GM18507 (cell line): ENCODE data around the gene TNS1.

Experiments
- DNase-seq: peaks from one replicate; pipeline ENCODE4 v3.0.0; 2011; ENCODE audit warnings: low read depth; ENCODE audit not compliant: insufficient read length; ENCODE audit errors: extremely low spot score
- FAIRE-seq: peaks from 2 replicates; lab custom pipeline; 2011; peaks lifted over from hg19 to GRCh38; lab: Jason Lieb, UNC

Gene TNS1

GRCh38 chr2:217986256-217986961, 16.4 kb downstream of the TNS1 start:
- FAIRE-seq (no peak), DNase-seq (no peak)

DNA sequence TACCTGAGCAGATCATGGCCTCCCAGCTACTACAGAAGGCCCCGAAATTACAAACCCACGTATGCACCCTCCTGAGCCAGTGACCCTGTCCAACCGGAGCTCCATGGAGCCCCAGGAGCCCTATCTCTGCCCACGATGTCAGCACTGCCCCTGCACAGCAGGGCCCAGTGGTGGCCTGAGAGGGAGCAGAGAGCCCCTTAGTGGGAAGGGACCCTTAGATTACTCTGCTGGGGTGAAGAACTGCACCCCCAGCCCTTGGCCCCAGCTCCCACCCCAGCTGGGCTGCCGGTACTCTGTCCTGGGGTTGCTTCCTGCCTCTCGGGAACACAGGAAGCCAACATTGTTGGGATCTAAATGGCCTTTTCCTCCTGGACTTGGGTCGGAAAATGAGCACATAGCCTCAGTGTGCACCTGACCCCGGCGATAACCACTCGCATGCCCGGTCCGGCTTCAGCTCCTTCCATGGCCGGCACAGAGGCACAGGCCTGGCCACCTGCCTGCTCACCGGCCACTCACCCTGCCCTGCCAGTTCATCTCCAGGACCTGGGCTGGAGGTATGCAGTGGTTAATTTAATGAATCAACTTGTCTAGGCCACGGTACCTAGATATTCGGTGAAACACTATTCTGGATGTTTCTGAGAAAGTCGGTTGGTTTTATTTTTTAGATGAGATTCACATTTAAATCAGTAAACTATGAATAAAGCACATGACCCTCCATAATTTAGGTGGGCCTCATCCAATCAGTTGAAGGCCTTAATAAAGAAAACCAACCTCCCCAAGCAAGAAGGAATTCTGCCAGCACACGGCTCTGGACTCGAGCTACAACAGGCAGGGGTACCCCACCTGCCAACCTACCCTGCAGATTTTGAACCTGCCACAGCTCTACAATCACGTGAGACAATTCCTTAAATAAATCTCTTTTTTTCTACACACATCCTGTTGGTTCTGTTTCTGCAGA, 19.2 kb downstream of the TNS1 start:
- DNase-seq (no peak), FAIRE-seq (no peak)

GRCh38 chr2:217981971-217982370, 20.8 kb downstream of the TNS1 start:
- no peak for DNase-seq
- no peak for FAIRE-seq

DNA sequence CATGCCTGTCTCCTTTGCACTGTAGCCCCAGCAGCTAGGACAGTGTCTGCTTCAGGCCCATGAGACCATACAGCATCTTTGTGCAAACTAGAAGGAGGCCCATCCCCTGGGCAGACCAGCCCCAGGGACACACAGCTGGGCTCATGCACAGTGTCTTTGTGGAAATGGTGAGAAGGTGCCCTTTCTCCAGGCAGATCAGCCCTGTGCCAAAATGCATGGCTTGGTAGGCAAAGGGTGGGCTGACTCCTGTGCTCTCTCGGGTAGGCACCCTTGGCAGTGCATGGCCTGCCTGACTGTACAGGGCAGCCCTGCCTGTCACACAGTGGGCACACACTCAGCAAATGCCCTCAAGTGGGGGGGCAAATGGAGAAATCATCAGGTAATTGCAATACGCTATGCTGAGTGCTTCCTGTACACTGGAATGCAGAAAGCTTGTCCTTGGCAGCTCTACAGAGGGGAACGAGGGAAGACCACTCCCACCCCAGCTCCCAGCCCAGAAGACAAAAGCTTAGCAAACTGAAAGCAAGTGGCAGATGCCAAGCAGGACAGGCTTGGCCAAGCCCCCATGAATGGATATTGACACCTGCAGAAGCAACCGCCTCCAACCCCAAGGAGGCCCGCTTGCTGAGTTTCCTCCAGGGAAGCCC, 21.6 kb downstream of the TNS1 start:
- DNase-seq (no peak), FAIRE-seq (no peak)

DNA sequence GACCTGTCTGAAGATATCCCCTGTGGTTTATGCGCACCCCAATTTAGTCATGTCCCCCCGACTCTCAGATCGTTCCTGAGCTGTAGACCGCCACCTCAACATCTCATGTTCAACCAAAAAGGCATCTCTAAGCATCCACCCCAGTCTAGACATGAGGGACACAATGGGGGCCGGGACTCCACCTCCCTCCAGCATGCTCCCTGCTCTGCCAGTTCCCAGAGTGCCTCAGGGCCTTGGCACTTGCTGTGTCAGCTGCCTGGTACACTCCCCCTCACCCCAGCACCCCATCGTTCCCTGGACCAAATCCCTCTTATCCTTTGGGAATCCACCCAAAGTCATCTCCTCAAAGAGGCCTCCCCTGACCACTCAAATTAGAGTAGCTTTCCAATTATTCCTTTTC, 22.2 kb downstream of the TNS1 start:
- FAIRE-seq (no peak), DNase-seq (no peak)

- DNase-seq (no peak), FAIRE-seq (no peak)
Measured at GRCh38 chr2:217980036-217980435, 22.8 kb downstream of the TNS1 start.

DNA sequence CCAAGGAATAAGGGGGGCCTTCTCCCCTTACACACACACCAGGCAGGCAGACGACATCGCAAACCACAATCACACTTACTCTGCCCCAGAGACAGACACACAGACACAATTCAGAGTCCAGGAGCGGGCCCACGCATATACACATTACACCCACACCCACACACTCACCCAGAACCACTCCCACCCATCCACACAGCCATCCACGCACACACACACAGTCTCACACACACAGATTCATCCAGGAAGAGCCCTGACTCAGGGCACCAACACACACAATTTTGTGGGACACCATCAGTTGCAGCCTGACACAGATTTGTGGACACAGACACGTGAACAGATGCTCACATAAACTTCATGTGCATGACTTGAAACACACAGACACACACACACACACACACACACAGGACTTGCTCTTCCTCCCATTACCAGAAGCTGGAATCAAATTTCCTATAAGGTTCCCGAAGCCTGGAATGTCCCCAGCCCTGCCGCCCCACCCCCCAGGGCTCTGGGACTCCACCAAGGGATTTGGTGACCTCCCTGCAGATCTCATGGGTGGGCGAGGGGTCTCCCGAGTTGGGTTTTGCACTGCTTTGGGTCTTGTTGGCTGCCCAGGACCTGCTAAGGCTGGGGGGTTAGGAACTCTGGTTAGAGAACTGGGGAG, 23.5 kb downstream of the TNS1 start:
- DNase-seq, result no peak
- FAIRE-seq, result no peak

GRCh38 chr2:217978536-217979150, 24.2 kb downstream of the TNS1 start:
- FAIRE-seq, result no peak

DNA sequence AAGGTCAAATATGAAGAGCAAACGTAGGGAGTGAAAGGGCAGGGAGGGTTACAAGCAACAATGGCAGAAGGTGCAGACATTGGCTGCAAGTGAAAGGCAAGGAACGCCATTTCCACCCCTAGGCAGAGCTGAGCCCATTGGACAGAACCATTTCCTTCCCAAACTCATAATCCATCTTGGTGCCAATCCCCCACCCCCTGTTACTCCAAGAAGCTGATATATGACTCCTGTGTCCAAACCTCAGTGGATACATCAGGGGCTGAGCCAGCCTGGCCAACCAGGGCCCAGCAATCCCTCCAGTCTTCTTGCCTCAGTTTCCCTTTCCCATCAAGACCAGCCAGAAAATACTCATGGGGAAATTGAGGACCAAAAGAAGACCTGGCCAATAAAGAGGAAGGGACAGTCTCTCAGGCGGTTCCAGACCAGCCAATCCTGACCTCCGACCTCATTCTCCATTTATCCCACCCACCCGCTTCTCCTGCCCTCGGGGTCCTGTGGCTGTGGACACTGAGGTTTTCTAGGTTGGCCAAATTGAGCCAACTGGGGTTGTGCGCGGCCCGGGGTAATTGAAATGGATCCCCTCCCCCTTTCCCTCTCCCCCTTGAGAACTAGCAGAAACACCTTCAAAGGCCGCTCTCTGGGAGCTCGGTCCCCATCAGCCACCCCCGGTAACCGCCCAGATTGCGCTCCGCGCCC, 24.8 kb downstream of the TNS1 start:
- DNase-seq (no peak), FAIRE-seq (no peak)

More at GRCh38 chr2:217978536-217979150, 24.2 kb downstream of the TNS1 start:
- DNase-seq, result no peak

GRCh38 chr2:217976301-217976700, 26.5 kb downstream of the TNS1 start:
- FAIRE-seq (no peak), DNase-seq (no peak)

GRCh38 chr2:217975626-217976025, 27.2 kb downstream of the TNS1 start:
- DNase-seq (no peak), FAIRE-seq (no peak)

- DNase-seq, result no peak
Measured at GRCh38 chr2:217974389-217975005, 28.3 kb downstream of the TNS1 start.

DNA sequence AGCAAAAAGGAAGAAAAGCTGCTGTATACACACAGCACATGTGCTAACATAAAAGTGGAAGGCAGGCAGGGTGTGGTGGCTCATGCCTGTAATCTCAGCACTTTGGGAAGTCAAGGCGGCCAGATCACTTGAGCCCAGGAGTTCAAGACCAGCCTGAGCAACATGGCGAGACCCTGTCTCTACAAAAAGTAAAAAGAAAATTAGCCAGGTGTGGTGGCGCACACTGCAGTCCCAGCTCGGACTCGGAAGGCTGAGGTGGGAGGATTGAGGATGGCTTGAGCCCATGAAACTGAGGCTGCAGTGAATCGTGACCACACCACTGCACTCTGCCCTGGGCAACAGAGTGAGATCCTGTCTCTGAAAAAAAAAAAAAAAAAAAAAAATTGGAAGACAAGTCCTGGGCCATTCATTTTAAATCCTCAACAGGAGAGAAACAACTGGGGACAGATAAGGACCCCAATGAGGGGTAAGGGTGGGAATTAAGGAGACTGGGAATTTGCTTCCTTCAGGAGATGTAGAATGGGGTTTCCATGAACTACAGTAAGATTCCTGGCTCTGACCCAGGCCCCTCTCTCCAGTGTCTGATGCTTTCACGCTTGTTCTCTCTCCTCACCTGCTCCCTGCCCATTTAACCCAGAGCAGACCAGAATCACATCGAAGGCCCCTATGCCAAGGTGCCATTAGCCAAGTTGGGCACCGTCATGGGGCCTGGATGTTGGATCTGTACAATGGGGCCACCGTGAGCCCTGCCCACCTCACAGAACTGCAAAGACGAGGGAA, 29.6 kb downstream of the TNS1 start:
- FAIRE-seq (no peak), DNase-seq (no peak)

More at GRCh38 chr2:217974389-217975005, 28.3 kb downstream of the TNS1 start:
- FAIRE-seq, result no peak

DNA sequence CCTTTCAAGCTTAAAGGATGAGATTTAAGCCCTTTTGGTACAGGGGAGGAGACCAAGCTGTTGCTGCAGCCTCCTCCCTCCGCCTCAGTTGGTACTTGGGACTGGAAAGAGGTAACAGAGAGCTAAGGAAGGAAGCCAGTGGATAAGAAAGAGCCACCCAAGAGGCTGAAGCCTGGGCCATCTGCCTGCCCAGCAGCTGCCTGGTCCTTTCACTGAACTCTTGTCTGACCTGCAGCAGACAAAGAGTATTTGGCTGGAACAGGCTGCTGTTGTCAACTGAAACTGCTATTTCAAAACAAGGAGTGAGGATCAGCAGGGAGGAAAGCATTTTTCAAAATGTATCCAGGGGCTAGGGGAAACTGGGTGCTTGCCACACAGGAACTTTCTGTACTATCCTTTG, 30.3 kb downstream of the TNS1 start:
- no peak for FAIRE-seq
- DNase-seq, result no peak

- no peak for DNase-seq
- no peak for FAIRE-seq
Measured at GRCh38 chr2:217972037-217972436, 30.8 kb downstream of the TNS1 start.

GRCh38 chr2:217971166-217971565, 31.6 kb downstream of the TNS1 start:
- DNase-seq, result no peak
- FAIRE-seq, result no peak

DNA sequence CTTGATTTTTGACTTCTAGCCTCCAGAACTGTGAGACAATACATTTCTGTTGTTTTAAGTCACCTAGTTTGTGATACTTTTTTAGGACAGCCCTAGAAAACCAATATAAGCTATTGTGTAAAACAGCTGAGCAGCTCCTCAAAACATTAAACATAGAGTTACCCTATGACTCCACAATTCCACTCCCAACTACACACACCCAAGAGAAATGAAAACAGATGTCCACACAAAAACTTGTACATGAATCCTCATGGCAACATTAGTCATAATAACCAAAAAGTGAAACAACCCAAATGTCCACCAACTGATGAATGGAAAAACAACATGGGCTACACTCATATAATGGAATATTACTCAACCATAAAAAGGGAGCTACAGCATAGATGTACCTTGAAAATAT, 32.6 kb downstream of the TNS1 start:
- FAIRE-seq (no peak), DNase-seq (no peak)

DNA sequence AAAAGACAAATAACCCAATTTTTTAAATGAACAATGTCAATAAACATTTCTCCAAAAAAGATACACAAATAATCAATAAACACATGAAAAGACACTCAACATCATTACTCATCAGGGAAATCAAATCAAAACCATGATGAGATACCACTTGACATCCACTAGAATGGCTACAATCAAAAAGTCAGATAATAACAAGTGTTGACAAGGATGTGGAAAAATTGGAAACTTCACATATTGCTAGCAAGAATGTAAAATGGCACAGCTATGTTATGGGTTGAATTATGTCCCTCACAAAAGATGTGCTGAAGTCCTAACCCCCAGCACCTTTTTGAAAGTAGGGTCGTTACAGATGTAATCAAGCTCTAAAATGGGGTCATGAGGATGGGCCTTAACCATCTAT, 33.2 kb downstream of the TNS1 start:
- FAIRE-seq, result no peak
- no peak for DNase-seq
